HepG2 (cell line): ENCODE results near the gene ECD. TPM values are rescaled to one million over a fixed set of nuclear protein-coding genes. Genes with fewer than 3 reads are reported as not detected.
A peak's percentile ranks its signal among the peaks of the same experiment; 100 is the strongest.

ENCODE experiments used
- CHCHD3 ChIP-seq: sonication (generic); formaldehyde crosslinking; IDR thresholded peaks from 2 replicates; pipeline ENCODE4 v1.8.0; 2022; ENCODE audit warnings: mild to moderate bottlenecking, missing genetic modification reagents, moderate library complexity
- GTF3A ChIP-seq: sonication (generic); formaldehyde crosslinking; conservative IDR thresholded peaks from 2 replicates; pipeline ENCODE4 v1.4.0; 2020; ENCODE audit warnings: mild to moderate bottlenecking, missing genetic modification reagents
- KDM1A ChIP-seq: IDR thresholded peaks from 2 replicates; pipeline ENCODE4 v1.6.1; 2016; ENCODE audit warnings: missing compliant biosample characterization
- MBNL3 ChIP-seq: fragments of 250-450 bp; sonication (Bioruptor Pico); conservative IDR thresholded peaks from 2 replicates; pipeline ENCODE4 v1.8.0; 2022; ENCODE audit warnings: mild to moderate bottlenecking, inconsistent platforms
- MXI1 ChIP-seq: IDR thresholded peaks from 3 replicates; pipeline ENCODE4 v1.6.1; 2012; ENCODE audit warnings: low read depth, low read length, inconsistent platforms, borderline replicate concordance
- NR3C1 ChIP-seq: sonication (generic); formaldehyde crosslinking; IDR thresholded peaks from 2 replicates; pipeline ENCODE4 v1.4.0; 2020; ENCODE audit warnings: missing genetic modification reagents
- PPARG ChIP-seq: conservative IDR thresholded peaks from 2 replicates; pipeline ENCODE4 v1.6.1; 2016; ENCODE audit warnings: missing biosample characterization, missing genetic modification reagents
- RORA ChIP-seq: sonication (generic); formaldehyde crosslinking; IDR thresholded peaks from 2 replicates; pipeline ENCODE4 v1.5.0; 2020; ENCODE audit warnings: mild to moderate bottlenecking, missing genetic modification reagents, moderate library complexity
- SMAD1 ChIP-seq: sonication (generic); formaldehyde crosslinking; IDR thresholded peaks from 2 replicates; pipeline ENCODE4 v1.4.0; 2020; ENCODE audit warnings: missing genetic modification reagents, low read depth, mild to moderate bottlenecking, borderline replicate concordance
- SP2 ChIP-seq: sonication (generic); formaldehyde crosslinking; IDR thresholded peaks from 2 replicates; pipeline ENCODE4 v1.5.1; 2020; ENCODE audit warnings: mild to moderate bottlenecking, missing genetic modification reagents
- TBL1XR1 ChIP-seq: fragments of 150-350 bp; IDR thresholded peaks from 2 replicates; pipeline ENCODE4 v1.6.1; 2014; ENCODE audit warnings: borderline replicate concordance, low read length; ENCODE audit not compliant: partially characterized antibody
- TBX3 ChIP-seq: fragments of 450-650 bp; IDR thresholded peaks from 2 replicates; pipeline ENCODE4 v1.6.1; 2017; ENCODE audit warnings: antibody characterized with exemption, mild to moderate bottlenecking, inconsistent platforms, borderline replicate concordance
- ZNF232 ChIP-seq: sonication (generic); formaldehyde crosslinking; IDR thresholded peaks from 2 replicates; pipeline ENCODE4 v1.4.0; 2020; ENCODE audit warnings: missing genetic modification reagents, borderline replicate concordance
- ZNF629 ChIP-seq: sonication (generic); formaldehyde crosslinking; conservative IDR thresholded peaks from 2 replicates; pipeline ENCODE4 v1.5.0; 2020; ENCODE audit warnings: missing genetic modification reagents
- ZNF790 ChIP-seq: sonication (generic); formaldehyde crosslinking; IDR thresholded peaks from 2 replicates; pipeline ENCODE4 v1.8.0; 2022; ENCODE audit warnings: missing genetic modification reagents, mild to moderate bottlenecking, borderline replicate concordance
- polyA plus RNA-seq, 8 experiments: library from polyadenylated mRNA; depleted of rRNA in 3 of 8; stranded (reverse) in 7 of 8; unstranded in 1 of 8; fragments of >200 nt; fragmentation: Illumina TruSeq in 4 of 8; extraction: Trizol in 4 of 8; gene quantifications; 2 replicates each; pipeline versions ENCODE4 v1.2.1 to v1.2.3, GENCODE V29; 2011 to 2016; ENCODE audit warnings: low read depth in 4 of 8, missing spikeins in 1 of 8, mixed read lengths in 1 of 8; ENCODE audit not compliant: insufficient read depth in 1 of 8
- total RNA-seq, 5 experiments: library from RNA; depleted of rRNA; stranded (reverse); fragments of >200 nt; fragmentation: Illumina TruSeq; extraction: Trizol; gene quantifications; 2 replicates each; pipeline ENCODE4 v1.2.3, GENCODE V29; 2016; ENCODE audit warnings: low read depth in 1 of 5
- TF ChIP-seq, protein P1 (sequence below), 2 experiments: sonication (generic) in 1 of 2; formaldehyde crosslinking in 1 of 2; IDR thresholded peaks; 2 replicates each; pipeline versions ENCODE4 v1.6.1 to v1.9.0; 2014 to 2022; ENCODE audit warnings: antibody characterized with exemption in 1 of 2, borderline replicate concordance in 1 of 2, inconsistent platforms in 1 of 2, low read depth in 1 of 2, missing genetic modification reagents in 1 of 2
- TF ChIP-seq, protein P2 (sequence below): sonication (generic); formaldehyde crosslinking; IDR thresholded peaks from 2 replicates; pipeline ENCODE4 v1.8.1; 2023; ENCODE audit warnings: mild to moderate bottlenecking, missing genetic modification reagents, borderline replicate concordance
- TF ChIP-seq, protein P3 (sequence below): sonication (generic); formaldehyde crosslinking; IDR thresholded peaks from 2 replicates; pipeline ENCODE4 v1.4.0; 2020; ENCODE audit warnings: missing genetic modification reagents, borderline replicate concordance

The ECD gene
- total and polyA plus RNA-seq, 2 of the 13 experiments (the other 11 are each of a cell fraction or from before 2014, with no cell fraction given), result 21.5 to 27.6 TPM

DNA sequence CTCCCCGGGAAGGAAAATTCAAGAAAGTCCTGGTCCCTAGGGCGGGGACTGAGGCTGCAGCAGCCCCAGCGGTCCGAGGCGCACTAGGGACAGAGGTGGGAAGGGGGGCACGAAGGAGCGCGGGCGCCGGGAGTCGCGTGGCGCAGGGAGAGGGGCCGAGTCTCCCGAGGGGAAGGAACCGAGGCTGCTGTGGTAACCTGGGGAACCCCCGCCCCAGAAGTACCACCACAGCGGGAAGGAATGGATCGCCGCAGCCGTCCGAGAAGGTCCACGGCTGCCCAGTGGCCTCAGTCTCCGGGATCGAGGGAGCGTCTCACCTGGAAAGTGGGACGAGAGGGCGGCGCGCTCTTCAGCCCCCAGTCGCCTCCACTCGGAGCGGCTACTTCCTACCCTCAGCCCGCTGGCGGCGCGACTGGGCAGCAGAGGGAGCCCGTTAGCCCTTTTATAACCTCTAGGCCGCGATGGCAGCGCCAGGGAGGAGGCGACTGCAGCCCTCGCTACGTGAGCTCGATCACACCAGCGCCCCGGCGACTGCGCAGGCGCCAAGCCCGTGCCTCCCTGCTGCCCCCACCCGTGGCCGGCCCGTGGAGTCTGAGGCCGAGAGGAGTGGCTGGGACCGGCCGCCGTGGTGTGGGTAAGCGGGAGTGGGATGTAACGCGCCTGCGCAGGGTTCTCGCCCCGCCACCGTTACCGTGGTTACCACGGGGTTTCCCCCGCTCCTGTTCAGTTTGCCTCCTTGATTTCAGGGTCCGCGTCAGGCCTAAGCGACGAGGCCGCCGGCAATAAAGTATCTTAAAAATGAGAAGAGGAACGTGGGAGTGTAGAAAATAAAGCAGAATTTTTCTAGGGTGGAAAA is 71.1 kb downstream of the ECD start, which contains the start of gene P4HA1 (continued):
- TF ChIP-seq, protein P1, sequence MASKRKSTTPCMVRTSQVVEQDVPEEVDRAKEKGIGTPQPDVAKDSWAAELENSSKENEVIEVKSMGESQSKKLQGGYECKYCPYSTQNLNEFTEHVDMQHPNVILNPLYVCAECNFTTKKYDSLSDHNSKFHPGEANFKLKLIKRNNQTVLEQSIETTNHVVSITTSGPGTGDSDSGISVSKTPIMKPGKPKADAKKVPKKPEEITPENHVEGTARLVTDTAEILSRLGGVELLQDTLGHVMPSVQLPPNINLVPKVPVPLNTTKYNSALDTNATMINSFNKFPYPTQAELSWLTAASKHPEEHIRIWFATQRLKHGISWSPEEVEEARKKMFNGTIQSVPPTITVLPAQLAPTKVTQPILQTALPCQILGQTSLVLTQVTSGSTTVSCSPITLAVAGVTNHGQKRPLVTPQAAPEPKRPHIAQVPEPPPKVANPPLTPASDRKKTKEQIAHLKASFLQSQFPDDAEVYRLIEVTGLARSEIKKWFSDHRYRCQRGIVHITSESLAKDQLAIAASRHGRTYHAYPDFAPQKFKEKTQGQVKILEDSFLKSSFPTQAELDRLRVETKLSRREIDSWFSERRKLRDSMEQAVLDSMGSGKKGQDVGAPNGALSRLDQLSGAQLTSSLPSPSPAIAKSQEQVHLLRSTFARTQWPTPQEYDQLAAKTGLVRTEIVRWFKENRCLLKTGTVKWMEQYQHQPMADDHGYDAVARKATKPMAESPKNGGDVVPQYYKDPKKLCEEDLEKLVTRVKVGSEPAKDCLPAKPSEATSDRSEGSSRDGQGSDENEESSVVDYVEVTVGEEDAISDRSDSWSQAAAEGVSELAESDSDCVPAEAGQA (IDR thresholded peaks at IDR 0.05; ENCODE audit: low read depth), result peak; percentile 59; the same call in 1 of the 2 replicates
- TF ChIP-seq, protein P1 (CRISPR knock-in tag; IDR thresholded peaks at IDR 0.05; ENCODE audit: borderline replicate concordance), result 0 out of 2 replicates have a peak, but pooled peaks have one; percentile 70
- no peak for TF ChIP-seq RORA
- TF ChIP-seq PPARG, result peak; percentile 57; the same call in 1 of the 2 replicates
- TF ChIP-seq, protein P2, sequence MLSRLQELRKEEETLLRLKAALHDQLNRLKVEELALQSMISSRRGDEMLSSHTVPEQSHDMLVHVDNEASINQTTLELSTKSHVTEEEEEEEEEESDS (CRISPR knock-in tag), result no peak
- TF ChIP-seq MBNL3, result no peak
- no peak for TF ChIP-seq NR3C1
- TF ChIP-seq TBL1XR1, result peak; percentile 14
- TF ChIP-seq KDM1A (CRISPR knock-in tag), result peak; percentile 58; the same call in 1 of the 2 replicates
- TF ChIP-seq ZNF232 (CRISPR knock-in tag), result peak; percentile 86
- peak; percentile 82; the same call in 2 of the 3 replicates for TF ChIP-seq MXI1
- no peak for TF ChIP-seq TBX3
- TF ChIP-seq, protein P3, sequence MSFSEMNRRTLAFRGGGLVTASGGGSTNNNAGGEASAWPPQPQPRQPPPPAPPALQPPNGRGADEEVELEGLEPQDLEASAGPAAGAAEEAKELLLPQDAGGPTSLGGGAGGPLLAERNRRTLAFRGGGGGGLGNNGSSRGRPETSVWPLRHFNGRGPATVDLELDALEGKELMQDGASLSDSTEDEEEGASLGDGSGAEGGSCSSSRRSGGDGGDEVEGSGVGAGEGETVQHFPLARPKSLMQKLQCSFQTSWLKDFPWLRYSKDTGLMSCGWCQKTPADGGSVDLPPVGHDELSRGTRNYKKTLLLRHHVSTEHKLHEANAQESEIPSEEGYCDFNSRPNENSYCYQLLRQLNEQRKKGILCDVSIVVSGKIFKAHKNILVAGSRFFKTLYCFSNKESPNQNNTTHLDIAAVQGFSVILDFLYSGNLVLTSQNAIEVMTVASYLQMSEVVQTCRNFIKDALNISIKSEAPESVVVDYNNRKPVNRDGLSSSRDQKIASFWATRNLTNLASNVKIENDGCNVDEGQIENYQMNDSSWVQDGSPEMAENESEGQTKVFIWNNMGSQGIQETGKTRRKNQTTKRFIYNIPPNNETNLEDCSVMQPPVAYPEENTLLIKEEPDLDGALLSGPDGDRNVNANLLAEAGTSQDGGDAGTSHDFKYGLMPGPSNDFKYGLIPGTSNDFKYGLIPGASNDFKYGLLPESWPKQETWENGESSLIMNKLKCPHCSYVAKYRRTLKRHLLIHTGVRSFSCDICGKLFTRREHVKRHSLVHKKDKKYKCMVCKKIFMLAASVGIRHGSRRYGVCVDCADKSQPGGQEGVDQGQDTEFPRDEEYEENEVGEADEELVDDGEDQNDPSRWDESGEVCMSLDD (CRISPR knock-in tag), result 0 out of 2 replicates have a peak, but pooled peaks have one; percentile 46
- peak; percentile 81 for TF ChIP-seq ZNF629 (CRISPR knock-in tag)
- TF ChIP-seq CHCHD3, result no peak
- TF ChIP-seq ZNF790 (CRISPR knock-in tag), result 0 out of 2 replicates have a peak, but pooled peaks have one; percentile 81
- no peak for TF ChIP-seq SP2
- TF ChIP-seq SMAD1 (CRISPR knock-in tag), result peak; percentile 82; the same call in 1 of the 2 replicates
- TF ChIP-seq GTF3A (CRISPR knock-in tag), result no peak
